GM10847 (cell line): ENCODE data around the gene MCMBP.

Experiments used
- POLR2A ChIP-seq: IDR thresholded peaks from 2 replicates; pipeline ENCODE4 v1.6.1; 2011; ENCODE audit not compliant: insufficient read length; ENCODE audit errors: extremely low read depth

The MCMBP gene

GRCh38 chr10:119872610-119872859 lies at the start of gene MCMBP:
MCMBP (minus strand) TSS chr10:119872843; CDS start chr10:119872584, 259 bp downstream.
- peak; percentile 70 for TF ChIP-seq POLR2A

- TF ChIP-seq POLR2A = no peak
These were observed 47.2 kb upstream of the MCMBP start for GRCh38 chr10:119919826-119920225.

GRCh38 chr10:119919271-119919670 lies 46.6 kb upstream of the MCMBP start:
- TF ChIP-seq POLR2A = no peak

GRCh38 chr10:119917777-119918176 lies 45.1 kb upstream of the MCMBP start:
- TF ChIP-seq POLR2A = no peak

GRCh38 chr10:119910689-119911088 lies 38.0 kb upstream of the MCMBP start:
- TF ChIP-seq POLR2A = no peak

GRCh38 chr10:119908166-119908565 lies 35.5 kb upstream of the MCMBP start:
- no peak for TF ChIP-seq POLR2A

- no peak for TF ChIP-seq POLR2A
These were observed 31.5 kb upstream of the MCMBP start for GRCh38 chr10:119903946-119904666.

GRCh38 chr10:119898577-119898976 lies 25.9 kb upstream of the MCMBP start:
- TF ChIP-seq POLR2A = no peak

- TF ChIP-seq POLR2A = no peak
These were observed 24.5 kb upstream of the MCMBP start for GRCh38 chr10:119896937-119897770.

DNA sequence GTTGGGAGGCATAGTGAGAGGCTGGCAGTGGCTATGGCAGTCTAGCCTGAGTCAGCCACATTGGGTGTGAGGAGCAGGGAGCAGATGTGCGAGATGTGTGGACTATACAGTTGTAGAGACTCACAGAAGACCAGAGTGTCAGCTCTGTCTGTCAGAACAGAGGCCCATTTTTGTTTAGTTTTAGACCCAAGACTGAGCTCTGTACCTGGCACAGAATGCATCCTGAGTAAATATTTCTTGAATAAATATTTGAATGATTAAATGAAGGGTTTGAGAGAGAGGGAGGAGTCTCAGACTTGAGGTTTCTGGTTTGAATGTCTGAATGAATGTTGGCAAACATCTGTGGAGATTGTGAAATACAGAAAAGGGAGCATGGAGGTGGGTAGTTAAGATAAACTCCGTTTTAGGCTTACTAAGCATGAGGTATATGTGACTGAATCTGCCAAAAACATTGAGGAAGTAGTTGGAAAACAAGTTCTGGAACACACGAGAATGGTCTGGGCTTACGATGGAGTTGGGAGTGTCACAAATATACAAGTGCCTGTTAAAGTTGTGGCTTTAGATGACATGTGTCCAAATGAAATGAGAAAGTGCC lies 23.5 kb upstream of the MCMBP start:
- no peak for TF ChIP-seq POLR2A

- no peak for TF ChIP-seq POLR2A
These were observed 21.3 kb upstream of the MCMBP start for GRCh38 chr10:119893845-119894427.

DNA sequence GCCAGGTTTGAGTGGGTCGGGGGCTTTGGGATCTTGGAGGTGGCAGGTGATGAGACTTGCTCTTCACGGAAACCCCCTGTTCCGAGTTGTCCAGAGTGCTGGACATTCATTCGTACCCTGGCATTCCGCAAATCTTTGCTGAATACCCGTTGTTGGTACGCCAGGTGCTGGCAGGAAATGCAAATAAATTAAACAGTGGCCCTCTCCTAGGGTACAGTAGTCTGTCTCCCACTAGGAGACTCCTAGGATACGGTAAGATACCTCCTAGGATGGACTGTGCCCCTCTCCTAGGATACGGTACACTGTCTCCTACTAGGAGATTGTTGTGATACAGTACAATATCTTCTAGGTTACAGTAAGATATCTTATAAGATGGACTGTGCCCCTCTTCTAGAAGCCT lies 20.4 kb upstream of the MCMBP start:
- TF ChIP-seq POLR2A = no peak

DNA sequence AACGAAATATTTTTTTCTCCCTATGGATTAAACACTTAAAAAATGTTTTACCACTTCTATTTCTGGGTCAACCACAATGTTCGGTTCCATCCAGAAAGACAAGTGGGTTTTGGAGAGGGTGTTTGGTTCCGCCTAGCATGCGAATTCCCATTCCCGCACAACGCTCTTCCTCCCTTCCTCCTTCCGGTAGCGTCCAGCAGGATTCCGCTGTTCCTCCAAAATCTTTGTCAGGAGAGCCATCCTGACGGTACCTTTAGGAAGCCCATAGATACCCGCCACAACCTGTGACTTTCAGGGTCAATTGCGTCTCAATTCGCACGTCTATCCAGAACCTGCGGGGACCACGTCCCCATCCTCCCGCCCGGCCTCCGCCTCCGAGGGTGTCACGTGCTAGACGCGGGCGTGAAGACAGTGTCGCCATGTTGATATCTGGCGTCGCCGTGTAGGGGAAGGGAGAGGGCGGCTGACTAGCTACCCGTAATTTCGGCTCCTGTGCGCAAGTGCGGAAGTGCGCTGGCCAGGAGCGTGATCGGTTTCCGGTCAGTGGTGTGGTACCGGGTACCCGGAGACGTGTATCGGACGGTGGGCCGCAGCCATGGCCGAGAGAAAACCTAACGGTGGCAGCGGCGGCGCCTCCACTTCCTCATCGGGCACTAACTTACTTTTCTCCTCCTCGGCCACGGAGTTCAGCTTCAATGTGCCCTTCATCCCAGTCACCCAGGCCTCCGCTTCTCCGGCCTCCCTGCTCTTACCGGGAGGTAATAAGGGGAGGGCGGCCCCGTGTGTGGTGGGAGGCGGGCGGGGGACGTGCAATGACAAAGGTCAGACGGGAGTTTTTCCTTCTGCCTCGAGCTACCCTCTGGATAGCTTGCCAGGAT lies 19.8 kb upstream of the MCMBP start, which contains the start of gene SEC23IP:
TSS of gene SEC23IP (plus strand) at position 543 of the 878 bp plus-strand sequence. CDS start at position 596, 53 bp downstream.
- TF ChIP-seq POLR2A = peak; percentile 85

DNA sequence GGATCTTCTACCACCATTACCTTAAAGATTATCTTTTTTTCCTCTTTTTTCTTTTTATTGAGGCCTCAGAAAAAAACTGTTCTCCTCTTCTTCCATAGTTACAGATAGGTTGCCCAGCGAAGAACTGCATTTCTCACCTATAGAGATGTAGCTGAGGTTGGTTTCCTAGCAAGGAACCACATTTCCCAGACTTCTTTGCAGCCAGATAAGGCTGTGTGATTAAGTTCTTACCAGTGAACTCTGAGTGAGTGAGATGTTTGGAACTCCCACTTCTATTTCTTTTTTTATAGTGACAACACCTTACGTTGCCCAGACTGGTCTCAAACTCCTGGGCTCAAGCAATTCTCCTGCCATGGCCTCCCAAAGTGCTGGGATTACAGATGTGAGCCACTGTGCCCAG lies 5.9 kb upstream of the MCMBP start:
- no peak for TF ChIP-seq POLR2A
